ENCODE measurements around the gene AGGF1.
"Not testable (repeated sequence)": the region's sequence is repeated elsewhere in the genome, so short reads cannot be mapped to it uniquely, and the experiment has no call there.

AGGF1 gene

DNA sequence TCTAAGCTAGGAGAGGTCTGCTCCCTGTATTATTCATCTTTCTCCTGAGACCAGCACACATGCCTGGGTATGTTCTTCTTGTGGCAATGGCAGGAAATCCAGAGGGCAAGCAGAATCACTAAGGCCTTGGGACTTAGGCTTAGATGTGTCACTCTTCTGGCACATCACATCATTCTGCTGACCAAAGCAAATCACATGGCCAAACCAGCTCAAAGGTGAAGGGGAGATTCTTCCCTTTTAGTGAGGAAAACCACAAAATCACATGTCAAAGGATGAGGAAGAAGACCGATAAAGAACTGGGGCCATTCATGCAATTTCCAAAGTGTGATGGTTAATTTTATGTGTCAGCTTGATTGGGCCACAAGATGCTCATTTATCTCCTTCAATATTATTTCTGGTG is 5.7 kb upstream of the AGGF1 start:
- DNase-seq, result no peak

DNA sequence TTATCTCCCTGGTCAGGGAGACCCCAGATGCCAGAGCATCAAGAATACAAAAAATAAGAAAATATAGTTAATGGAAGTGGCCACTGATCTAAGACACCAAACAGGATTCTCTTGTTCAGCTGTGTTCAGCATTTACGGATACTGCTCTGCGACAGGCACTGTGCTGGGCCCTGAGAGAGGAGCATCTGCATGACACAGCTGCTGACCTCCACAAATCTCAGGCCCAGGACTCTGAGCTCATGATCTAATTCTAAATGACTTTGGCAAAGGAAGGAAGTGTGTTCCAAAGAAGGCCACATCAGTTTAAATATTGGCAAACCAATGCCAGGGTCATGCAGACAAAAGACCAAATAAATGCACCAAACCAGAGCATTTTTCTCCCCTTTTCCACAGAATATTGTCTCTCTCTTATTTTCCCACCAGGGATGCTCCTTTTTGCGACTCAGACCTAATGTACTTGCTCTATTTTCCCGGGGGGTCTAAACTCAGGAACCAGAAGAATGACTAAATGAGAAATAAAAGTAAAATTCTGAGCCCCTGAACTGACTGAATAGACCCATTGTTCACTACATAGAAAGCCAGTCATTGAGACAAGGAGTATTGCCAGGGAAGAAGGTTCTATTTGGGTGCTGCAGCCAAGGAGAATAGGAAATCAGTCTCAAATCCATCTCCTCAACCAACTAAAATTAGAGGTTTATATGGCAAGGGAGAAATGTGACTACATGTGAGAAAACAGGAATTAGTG is 1.4 kb upstream of the AGGF1 start:
- no peak for DNase-seq

DNA sequence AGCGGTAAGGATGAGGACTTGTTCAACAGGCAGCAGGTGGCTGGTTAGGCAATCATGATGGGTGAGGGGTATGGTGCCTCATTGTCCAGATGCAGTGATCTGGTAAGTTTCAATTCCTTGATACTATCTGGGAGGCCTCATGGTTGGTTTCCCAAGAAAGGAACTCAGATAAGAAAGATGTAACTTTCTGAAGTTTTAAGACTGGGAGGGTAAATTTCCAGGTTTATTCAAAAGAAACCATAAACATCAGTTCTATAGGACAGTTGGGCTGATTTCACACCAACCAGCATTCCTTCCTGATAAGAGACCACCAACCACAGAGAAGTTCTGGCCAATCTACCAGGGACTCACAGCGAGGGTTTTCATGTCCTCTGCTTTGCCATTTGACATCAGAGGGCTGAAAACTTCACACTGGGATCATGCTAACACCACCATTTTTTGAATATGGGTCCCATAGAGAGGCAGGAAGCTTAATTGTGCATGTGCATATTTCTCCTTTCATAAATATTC is 773 bp upstream of the AGGF1 start:
- DNase-seq, result no peak

DNA sequence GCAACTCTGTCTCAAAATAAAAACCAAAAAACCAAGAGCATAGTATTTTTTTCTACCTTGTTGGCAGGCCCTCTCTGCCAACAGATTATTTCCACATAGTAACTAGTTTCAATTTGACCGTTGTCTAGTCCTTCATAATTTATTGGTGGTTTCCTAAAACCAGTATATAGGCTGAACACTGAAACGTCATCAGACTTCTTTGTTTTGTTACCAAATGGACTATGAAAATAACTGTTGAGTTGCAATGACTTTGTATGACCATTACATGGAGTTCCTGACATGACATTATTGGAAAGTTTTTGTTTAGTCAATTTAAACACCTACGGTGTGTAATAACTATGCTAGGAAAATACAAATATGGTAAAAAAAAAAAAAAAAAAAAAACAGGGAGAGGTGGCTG is 1.7 kb downstream of the AGGF1 start:
- DNase-seq, result no peak

DNA sequence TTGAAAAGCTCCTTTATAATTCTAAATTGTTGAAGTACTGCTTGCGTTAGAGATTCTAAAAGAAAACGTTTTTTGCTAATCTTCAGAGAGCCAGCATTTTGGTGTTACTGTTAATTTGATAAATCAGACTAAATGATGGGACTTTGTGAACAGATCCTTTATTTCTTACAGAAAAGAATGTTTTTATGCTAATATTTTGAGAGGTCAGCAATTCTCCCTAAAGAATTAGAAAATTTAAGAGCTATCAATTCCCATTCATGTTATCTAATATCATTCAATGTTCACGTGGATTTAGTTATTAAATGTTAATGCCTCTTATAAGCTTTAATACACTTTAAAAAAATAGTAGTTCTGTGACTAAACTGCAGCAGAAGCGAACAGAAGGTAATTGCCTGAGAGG is 2.4 kb downstream of the AGGF1 start:
- no peak for DNase-seq

DNA sequence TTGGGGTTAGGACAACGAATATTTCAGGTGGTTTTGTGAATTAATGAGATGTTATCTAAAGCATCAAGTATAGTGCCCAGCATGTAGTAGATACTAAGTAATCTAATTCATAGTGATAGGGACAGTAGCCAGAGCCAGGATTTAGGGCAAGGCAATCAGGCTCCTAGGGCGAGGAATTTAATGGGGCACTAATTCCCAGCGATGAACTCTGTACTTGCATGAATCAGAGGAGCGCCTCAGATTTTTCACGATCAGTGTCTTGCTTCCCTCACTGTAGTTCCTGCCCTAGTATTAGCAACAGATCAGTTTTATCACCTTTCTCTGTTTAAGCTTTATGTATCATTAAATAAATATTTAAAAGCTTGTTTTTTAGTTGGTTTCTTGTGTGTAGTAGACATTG is 3.1 kb downstream of the AGGF1 start:
- no peak for DNase-seq

DNA sequence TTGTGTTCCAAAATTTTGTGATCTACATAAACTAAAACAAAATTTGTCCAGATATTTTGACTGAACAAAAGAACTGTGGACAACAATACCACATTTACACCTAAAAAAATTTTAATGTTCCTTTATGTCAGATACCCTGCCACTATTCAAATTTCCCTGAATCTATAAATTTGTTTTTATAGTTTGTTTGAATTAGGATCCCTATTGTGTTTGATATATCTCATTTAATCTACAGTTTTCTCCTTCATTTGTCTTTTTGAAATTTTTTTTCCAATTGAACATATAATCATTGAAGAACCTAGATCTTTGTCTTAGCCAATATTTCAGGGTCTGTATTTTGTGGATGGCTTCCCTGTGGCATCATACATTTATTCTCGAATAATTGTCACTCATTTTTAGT is 5.7 kb downstream of the AGGF1 start:
- no peak for DNase-seq

DNA sequence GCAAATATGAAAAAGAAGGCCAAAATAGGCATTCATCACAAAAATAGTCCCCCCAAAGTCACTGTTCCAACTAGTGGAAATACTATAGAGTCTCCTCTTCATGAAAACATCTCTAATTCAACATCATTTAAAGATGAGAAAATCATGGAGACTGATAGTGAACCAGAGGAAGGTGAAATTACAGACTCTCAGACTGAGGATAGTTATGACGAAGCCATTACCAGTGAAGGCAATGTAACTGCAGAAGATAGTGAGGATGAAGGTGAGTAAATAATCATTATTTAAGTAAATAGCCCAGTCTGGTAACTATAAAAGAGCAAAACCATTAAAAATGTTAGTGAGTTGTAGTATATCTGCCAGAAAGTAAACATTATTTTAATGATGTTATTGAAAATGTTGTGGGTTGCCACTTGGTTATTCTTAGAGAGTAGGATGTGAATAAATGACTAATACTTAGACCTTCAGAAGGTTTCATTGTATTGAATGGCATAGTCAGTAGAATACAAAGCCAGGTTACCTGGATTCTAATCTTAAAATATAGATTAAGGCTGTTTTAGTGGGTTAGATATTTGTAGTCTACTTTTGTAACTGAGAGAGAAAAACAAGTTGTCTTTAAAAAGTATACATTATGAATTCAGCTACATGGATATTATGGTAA is 16.3 kb downstream of the AGGF1 start:
- DNase-seq, result no peak

DNA sequence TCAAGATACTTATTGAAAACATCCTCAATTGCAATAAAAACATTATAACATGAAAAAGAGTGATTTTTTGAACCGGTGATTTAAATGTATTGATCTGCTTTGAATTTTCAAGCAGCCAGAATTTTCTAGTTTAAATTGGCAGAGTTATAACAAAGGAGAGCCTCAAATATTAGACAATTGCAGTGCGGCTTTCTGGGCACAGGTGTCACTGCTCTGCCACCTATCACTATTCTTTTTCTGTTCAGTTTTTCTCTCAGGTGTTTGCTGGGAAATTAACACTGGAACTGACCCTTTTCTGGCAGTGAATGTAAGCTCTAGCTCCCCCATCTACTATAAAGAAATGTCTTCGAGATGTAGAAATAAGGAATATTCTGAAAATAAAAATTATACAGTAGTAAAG is 33.8 kb downstream of the AGGF1 start:
- no peak for DNase-seq

DNA sequence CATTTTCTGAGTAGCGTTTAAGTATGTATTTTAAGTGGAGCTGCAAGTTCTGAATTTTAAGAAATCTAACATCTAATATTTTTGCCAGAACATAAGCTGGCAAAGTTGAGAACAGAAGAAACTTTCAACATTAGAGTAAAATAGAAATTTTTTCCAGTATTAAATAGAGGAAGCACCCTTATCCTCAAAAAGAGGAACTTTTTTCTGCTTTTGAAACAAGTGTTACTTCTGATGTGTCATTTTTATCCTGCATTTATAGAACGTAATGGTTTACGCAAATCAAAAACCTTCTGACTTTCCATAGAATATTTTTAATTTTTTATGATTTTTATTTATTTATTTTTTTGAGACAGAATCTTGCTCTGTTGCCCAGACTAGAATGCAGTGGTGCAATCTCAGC is 35.1 kb downstream of the AGGF1 start:
- no peak for DNase-seq

DNA sequence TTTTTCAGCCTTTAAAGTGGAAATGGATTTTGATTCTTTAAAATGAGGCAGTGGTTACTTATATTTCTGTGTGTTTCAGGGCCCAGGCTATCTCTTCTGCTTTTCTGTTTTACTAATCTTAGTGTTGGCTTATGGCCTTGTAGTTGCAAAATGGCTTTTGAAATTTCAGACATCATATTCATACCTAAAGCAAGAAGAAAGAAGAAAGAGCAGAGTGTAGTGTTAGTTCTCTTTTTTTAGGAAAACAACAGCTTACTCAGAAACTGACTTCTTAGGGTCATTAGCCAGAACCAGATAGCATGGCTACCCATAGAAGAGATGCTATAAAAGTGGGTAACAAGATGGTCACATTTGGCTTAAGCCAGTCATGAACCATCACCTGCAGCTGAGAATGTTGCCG is 36.0 kb downstream of the AGGF1 start:
- DNase-seq, result no peak

DNA sequence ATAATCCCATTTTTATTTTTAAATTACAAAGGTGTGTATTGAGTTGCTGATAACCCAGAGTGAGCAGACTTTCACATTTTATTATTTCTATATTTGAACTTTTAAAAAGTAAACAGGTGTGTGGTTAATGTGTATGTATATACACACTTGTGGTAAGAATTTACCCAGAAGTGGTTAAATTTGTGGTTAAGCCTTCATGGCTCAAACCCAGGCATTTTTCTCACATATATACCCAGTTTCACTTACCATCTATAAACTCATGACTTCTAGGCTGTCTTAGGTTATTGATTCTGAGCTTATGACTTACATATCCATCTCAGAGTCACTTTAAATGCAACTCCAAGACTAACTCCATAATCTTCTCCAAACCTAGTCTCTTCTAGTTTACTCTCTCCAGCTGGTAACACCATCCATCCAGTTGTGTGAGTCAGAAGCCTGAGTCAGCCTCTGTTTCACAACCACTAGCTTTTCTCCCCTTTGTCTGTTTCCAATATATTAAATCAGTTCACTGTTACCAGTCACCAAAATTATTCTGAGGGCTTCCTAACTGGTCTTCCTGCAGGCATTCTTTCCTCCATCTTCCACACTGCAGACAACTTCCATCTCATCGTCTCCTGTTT is 36.7 kb downstream of the AGGF1 start:
- no peak for DNase-seq

DNA sequence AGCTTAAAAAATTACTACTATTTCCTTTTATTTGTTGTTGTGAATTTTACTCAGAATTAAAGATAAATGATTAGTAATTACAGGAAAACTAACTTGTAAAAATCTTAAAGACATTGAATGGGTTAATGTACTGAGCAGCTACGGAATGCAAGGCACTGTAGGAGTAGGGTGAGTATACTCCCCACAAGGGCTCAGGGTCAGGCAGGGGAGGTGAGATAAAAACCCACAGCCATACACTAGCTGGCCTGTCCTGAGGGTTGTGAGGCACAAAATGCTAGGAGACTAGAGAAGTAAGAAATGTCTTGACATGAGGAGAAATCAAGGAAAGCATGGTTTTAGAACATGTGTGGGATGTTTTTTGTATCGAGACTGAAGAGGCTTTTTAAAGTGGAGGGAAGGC is 43.5 kb downstream of the AGGF1 start:
- DNase-seq, result no peak

DNA sequence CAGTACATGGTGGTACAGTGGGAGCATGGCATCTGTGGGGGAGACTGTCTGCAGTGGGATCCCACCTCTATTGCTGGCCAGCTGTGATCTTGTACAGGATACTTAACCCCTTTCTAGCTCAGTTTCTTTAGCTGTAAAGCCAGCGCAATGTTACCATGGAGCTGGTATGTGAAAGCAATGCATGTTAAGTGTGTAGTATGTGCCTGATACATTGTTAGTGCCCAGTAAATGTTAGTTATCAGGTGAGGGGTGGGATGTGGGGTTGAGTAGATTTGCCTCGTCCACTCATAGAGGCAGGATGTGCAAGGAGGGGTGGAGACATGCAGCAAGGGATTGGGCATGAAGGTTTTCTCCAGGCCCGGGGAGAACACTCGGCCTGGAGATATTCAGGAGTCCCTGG is 44.5 kb downstream of the AGGF1 start:
- no peak for DNase-seq

DNA sequence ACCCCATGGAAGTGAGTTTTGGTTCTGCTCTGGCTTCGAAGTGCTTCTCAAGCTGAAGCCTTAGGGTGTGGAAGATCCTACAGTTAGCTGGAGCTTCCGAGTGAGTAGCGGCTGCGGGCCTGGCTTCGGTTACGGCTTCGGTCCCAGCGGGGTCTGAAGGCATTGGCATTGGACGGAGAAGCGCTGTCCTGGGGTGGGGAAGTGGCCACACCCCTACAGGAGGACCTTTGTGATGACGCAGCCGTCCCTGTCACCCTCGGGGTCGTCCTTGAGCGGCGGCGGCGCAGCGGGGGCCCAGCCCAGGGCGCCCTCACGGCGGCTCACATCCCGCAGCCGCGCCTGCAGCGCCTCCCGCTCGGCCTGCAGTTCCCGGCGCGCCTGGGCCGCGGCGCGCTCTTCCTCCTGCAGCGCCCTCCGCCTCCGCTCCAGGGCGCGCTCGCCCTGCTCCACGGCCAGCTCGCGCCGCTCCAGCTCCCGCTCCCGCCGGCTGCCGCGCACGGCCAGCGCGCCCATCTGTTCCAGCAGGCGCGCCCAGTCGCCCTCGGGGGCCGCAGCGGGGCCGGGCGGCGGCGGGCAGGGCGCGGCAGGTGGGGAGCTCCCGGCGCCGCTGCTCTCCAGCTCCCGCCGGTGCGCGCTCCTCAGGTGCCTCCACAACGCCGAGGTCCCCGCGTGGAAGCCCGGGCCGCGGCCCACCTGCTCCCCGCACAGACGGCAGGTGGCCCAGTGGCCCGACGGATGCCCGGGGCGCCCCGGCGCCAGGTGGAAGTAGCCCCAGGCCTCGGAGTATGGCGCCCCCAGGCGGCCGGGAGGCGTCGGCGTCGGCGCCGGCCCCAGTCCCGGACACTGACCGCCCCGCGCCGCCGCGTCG is 47.0 kb downstream of the AGGF1 start:
- peak; percentile 59 for DNase-seq

DNA sequence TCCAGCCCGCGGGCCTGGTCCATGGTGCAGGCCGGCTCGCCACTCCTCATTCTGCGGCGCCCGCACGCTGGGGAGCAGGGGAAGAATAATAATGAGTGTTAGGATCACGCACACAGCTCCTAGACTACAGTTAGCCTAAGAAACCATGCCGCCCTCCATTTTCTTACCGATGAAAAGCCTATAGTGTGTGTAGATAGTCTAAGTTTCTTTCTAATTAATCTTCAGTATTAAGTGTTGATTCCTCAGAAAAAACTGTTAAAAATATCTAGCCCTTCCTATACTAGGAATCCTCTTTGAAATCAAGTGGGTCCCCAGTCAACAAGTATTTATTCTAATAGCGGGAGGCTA is 47.6 kb downstream of the AGGF1 start:
- DNase-seq, result no peak

DNA sequence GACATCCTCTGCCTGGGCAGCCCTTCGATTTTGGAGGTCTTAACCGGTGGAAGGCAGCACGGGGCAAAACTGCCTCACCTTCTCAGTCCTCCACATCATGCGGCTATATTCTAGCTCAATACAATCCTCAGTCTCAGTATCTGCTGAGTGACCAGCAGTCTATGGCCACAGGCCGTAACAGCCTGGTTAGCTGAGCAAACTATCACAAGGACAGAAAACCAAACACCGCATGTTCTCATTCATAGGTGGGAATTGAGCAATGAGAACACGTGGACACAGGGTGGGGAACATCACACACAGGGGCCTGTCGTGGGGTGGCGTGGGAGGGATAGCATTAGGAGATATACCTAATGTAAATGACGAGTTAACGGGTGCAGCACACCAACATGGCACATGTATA is 50.3 kb downstream of the AGGF1 start:
- DNase-seq, result not testable (repeated sequence)

DNA sequence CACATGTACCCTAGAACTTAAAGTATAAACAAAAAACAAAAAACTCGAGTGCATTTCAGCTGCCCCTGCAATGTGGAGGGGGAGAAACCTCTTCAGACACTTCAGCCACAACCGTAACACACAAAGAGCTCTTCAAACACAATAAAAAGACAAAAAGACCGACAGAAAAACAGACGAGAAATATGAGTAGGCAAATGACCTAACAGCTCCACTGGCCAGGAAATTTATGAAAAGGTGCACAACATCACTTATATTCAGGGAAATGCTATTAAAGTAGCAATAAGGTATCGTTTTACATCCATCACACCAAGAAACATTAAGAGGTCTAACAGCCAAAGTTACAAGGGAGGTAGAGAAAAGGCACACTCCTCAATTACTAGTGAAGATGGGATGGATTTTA is 50.7 kb downstream of the AGGF1 start:
- DNase-seq, result no peak

DNA sequence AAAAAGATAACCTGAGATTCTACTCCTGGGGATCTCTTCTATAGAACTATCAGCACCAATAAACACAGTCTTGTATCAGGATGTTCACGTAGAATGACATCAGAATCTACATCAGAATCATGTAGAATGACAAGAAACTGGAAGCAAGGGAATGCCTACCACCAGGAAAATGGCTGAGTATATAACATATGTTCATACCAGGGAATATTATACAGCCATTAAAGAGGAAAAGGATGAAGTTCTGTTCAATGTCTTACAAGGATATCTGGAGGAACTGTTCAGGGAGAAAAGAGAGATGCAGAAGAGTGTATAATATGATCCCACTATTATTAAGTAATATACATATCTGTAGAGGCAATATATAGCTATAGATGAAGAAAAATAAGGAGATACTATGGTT is 52.1 kb downstream of the AGGF1 start:
- no peak for DNase-seq

DNA sequence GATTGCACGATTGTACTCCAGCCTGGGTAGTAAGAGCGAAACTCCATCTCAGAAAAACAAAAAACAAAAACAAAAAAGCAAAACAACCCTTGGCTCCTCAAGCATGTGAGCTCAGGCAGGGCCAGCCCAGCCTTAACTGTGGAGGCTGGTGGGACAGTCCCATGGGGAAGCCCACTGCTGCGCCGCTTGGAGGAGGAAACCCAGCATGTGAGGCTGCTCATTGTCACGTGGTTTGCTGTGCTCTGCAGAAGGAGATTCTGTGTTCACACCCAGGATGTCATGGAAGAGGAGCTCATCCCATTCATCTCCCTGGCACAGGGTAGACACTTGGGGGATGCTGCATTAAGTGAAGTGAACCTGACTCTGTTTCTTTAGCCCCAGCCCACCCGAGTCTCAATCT is 52.9 kb downstream of the AGGF1 start:
- no peak for DNase-seq

DNA sequence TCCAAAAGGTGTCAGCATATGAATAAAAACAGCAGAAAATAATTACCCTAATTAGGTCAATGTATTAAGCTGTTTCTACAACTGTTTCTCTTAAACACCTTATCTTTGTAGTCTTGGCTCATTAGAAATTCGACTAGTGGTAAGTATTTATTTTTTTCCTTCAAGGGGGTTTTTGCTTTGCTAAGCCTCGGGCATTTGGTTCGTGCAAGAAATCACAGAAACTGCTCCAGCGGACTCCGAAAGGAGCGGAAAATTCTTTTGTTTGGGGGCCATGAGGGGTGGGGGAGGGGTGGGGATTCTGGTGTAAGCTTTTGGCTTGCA is 56.1 kb downstream of the AGGF1 start:
- no peak for DNase-seq

DNA sequence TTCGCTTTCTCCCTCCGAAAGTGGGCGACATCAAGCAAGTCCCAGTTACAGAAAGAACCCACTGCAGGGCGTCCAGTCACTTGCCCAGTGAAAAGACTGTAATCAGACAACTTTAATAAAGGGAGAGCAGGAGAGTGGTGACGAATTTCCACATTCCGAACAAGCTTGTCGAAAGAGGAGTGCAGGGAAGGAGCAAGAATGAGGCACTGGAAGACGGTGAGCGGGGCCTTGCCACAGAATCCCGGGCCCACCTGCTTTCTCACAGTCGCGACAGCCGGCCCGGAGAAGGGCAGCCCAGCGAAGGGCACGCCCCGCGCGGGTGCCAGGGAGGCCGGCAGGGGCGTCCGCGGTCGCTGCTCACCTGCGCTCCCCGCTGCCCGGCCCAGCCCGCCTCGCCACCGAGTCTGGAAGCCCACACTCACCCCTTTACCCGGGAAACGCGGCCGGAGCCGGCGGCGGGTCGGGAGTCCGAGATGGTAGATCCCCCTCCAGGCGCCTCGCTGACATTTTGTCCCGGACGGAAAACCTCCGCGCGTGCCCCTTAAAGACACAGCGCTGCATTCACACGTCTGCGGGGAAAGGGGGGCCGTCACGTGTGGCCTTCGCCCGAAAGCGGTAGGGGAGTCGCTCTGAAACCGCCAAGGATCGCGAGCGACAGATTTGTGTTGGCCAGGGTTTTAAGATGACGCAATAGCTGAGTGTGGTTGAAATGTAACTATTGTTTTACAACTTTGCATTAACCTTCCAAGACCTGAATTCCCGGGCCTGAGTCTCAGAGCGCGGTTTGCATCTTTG is 56.7 kb downstream of the AGGF1 start, which contains the start of gene ZBED3:
TSS of gene ZBED3 (minus strand) at position 597 of the 795 bp plus-strand sequence. CDS start 9,407 bp downstream, outside the sequence.
- DNase-seq, result peak; percentile 52
